Measurements from ENCODE around the gene POLR2H.
A peak's percentile ranks its signal among the peaks of the same experiment; 100 is the strongest.

POLR2H gene

DNA sequence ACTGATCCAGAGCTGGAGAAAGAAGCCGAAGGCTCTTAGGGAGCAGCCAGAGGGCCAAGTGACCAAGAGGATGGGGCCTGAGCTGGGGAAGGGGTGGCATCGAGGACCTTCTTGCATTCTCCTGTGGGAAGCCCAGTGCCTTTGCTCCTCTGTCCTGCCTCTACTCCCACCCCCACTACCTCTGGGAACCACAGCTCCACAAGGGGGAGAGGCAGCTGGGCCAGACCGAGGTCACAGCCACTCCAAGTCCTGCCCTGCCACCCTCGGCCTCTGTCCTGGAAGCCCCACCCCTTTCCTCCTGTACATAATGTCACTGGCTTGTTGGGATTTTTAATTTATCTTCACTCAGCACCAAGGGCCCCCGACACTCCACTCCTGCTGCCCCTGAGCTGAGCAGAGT, 27.9 kb downstream of the POLR2H start:
- DNase-seq = no peak

DNA sequence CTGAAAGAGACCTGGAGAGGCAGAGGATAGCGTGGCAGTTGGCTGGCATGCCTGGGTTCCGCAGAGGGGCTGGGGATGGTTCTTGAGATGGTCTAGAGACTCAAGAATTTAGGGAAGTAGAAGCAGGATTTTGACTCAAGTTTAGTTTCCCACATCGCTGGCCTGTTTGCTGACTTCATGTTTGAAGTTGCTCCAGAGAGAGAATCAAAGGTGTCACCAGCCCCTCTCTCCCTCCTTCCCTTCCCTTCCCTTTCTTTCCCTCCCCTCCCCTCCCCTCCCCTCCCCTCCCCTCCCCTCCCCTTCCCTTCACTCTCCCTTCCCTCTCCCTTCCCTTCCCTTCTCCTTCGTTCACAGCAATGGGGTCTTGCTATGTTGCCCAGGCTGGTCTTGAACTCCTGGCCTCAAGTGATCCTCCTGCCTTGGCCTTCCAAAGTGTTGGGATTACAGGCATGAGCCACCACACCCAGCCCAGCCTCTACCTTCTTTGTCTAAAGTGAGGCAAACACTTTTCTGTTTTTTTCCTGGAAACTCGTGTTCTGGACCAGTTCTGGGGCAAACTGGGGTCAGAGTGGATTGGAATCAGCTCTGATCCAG, 28.5 kb downstream of the POLR2H start:
- DNase-seq = no peak

DNA sequence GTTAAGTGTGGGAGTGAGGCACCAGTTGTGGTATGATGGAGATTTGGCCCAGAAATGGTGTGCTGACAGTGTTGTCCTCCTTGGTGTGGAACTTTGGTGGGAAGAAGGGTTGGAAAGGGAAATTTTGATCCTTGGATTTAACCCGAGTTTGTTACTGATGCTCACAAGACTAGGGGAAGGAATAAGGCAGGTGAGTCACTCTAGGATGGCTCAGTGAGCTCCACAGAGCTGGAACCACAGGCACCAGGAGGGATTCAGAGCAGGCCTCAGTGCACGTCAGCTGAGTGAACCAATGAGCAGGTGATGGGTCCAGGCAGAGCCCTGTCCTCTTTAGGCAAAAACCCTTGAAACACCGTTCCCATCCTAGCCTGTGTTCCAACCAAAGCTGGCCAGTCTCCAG, 29.8 kb downstream of the POLR2H start:
- DNase-seq = no peak

DNA sequence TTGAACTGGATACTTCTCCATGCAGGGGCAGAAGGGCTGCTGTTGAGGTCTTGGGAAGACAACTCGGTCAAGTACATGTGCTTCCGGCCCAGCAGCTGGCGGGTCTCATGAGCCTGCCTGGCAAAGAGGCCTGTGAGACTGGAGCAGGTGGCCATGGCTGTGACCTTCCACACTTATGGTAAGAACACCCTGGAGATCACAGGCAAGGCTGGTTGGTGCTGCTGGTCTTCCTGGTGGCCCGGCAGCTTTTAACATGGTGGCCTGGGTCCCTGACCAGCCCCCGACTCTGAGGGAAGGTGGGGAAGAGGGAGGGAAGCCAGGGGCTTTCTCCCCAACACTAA, 33.8 kb downstream of the POLR2H start:
- no peak for DNase-seq

DNA sequence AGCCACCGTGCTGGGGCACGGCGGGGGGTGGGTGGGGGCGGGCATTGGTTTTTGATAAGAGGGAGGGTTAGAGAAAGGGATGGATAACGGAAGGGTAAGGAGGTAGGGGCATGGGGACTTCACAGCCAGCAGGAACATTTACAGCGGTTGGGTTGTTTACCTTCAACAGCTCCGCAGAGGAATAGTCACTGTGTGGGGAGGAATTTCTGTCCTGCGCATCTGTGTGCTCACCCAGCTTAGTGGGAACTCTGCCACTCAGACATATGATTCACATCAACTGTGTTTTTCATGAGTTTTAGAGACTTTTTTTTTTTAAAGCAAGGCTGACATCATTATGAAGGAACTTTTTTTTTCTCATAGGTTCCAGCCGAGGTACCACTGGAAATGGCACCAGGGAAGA, 37.9 kb downstream of the POLR2H start:
- DNase-seq = no peak

DNA sequence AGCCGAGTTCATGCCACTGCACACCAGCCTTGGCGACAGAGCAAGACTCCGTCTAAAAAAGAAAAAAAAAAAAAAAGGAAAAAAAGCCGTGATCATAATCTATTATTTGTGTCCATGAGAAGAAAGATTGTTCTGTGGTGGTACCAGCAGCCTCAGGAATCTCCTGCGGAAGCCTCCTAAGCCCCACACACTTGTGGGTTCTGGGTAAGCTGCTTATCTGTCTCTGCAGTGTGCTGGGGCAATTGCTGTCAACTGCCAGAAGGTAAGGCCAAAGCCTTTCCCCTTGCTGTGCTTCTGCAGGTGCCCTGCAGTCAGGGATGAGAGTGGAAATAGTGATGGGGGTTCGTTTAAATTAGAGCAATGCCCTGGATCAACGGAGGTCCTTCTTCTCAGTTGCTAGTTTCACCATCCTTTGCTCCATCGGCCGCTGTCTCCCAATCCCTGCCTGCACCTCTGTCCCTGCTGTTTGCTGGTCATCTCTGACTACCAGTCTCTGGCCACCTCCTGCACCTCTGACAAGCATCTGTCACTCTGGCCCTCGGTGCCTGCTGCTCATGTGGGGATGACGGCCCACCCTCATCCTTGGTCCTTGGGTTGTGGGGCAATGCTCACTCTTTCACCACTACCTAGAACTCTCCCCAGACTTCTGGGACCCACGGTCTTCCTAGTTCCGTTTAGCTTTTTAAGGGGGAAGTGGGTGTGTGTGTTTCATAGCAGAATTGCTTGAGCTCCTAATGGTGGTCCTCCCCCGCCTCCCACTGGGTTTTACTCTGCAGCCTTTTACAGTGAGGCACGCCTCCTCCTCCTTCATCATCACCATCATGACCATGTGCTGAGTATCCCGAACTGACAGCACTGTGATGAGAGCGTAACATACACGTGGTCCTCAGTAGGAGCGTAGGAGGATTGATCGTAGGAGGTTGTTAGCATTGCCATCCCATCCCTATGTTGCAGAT, 43.8 kb downstream of the POLR2H start:
- no peak for DNase-seq

DNA sequence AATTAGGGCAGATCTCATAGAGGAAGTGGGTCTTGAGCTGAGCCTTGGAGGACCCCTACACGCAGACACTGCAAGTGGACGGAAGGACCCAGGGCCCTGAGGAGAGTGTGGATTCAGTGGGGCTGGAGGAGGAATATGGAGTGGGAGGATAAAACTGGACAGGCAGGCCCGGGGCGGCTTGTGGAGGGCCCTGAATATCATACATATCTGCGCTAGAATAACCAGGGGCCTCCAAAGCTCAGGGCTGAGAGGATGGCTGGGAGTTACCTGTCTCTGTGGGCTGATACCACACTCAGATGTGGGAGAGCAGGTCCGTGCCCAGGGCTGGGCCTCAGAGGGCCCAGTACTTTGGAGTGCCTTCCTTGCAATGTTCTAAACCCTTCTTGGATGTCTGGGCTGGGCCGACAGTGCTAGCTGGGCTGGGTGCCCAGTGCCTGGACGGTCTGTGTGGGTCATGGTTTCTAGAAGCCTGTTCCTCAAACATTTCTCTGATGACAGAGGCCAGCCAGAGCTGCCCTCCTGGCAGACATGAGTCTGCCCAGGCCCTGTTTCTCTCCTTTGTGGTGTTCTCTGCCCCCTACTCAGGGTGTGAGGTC, 47.9 kb downstream of the POLR2H start:
- no peak for DNase-seq

DNA sequence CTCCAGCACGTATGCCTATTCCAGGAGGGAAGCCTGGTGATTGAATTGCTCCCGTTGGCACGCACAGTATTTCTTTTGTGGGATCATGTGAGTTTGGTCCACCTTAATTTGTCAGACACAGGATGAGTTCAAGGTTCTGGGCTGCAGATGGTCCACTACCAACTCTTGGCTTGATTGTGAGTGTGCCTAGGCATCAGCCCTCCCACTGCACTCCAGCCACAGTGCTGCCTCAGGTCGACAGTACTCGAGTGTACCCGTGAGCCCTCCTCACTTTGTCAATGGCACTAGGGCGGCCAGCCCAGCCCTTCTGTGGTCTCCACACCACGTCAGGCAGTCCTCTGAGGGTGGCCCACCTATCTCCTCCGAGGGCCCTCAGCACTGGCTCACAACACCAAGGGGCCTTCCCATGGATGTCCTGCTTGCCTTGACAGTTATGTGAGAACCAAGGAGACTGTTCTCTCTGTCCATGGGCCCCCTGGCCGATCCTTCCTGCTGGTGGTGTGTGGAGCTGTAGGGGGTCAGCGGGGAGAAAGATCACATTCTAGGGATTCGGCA, 48.5 kb downstream of the POLR2H start:
- no peak for DNase-seq

DNA sequence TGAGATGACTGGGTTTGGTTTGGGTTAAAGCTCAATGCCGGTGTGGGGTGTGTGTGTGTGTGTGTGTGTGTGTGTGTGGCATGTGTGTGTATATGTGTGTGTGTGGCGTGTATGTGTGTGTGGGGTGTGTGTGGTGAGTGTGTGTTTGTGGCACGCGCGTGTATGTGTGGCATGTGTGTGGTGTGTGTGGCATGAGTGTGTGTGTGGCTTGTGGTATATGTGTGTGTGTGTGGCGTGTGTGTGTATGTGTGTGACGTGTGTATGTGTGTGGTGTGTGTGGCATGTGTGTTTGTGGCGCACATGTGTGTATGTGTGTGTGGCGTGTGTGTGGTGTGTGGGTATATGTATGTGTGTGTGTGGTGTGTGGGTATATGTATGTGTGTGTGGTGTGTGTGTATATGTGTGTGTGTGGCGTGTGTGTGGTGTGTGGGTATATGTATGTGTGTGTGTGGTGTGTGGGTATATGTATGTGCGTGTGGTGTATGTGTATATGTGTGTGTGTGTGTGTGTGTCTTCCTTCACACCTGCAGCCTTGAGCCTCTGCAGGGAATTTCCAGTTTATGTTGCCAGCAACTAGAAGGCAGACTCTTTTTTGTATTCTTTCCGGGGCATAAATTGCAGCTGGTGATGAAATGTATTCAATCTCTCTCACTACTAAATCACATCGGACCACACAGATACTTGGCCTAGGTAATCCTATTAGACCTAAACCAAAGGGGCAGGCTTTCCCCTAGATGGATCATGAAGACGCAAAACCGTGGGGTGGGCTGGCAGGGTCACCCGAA, 53.1 kb downstream of the POLR2H start:
- DNase-seq = no peak

DNA sequence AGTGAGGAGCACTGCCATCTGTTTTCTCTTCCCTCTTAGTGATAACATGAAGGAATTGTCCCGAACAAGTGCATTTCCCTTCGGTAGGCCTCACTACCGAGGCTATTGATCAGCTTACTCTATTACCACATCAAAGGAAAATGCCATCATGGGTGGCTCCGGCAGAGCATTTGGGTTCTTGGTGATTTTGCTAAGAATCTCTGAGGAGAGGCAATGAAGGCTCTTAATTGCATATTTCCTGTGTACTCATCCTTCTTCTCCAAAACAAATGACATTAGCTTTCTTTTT, 53.6 kb downstream of the POLR2H start:
- DNase-seq = no peak

DNA sequence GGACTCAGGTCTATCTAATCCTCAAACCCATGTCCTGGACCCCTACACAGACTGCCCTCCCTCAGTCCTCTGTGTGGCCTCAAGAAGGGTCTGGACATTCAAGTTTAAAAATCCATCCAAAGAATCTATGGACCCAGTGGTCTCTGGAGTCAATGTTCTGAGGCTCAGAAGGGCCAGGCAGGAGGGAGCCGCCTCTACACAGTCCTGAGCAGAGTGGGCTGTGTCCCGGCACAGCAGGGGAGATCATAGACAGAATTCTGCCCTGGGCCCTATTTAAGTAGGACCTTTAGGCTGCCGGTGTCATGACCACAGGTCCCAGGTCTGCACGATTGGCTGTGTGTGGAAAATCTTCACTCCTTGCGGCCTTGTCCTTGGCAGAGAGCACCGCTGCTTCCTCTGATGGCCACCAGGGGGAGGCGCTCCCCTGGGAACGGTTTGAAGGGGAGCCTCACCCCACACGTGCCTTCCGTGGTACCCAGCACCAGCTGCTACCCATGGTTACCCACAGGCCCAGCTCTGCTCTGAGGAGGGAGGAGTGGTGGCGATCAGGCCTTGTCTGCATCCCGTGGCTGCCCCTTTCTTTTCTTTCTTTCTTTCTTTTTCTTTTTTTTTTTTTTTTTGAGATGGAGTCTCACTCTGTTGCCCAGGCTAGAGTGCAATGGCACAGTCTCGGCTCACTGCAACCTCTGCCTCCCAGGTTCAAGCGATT, 56.3 kb downstream of the POLR2H start:
- peak; percentile 77 for DNase-seq

All from activated CD4-positive, alpha-beta T cell treated with anti-CD3 and anti-CD28 coated beads, Interleukin-2, Interleukin-6, amounts not matched to agents 100 ng/mL and 50 ng/mL, durations not matched to agents 16 hours and 8 hours (primary cell).